Right lobe of liver (tissue), 6 donors: ENCODE results near the gene CTIF. TPM values are rescaled to one million over a fixed set of nuclear protein-coding genes. Genes with fewer than 3 reads are reported as not detected.
A peak's percentile ranks its signal among the peaks of the same experiment; 100 is the strongest.

Source experiments
- ATAC-seq, 4 donors: fragments of 200-7000 bp; cut with Tn5 transposase; one replicate each; pipeline ENCODE4 v1.9.1; 2020; ENCODE audit warnings: mild to moderate bottlenecking in 4 of 4, moderate library complexity in 4 of 4
- DNase-seq, 3 donors: peaks; one replicate each; pipeline ENCODE4 v3.0.0-alpha.2; 2020
- H3K27ac ChIP-seq, 3 donors: fragments of 200-600 bp; one replicate each; pipeline ENCODE4 v1.8.0; 2022
- H3K27me3 ChIP-seq, 2 donors: fragments of 200-600 bp; one replicate each; pipeline ENCODE4 v1.8.0; 2022
- H3K36me3 ChIP-seq, 4 donors: fragments of 200-600 bp; sonication (generic) in 1 of 4; one replicate each; pipeline versions ENCODE4 v1.5.1 to v1.8.0; 2017 to 2022; ENCODE audit warnings: control low read depth in 1 of 4
- H3K4me1 ChIP-seq, 4 donors: fragments of 200-600 bp; sonication (generic) in 1 of 4; one replicate each; pipeline versions ENCODE4 v1.5.1 to v1.8.0; 2017 to 2022; ENCODE audit warnings: control low read depth in 1 of 4
- H3K4me3 ChIP-seq, 3 donors: fragments of 200-600 bp; one replicate each; pipeline ENCODE4 v1.8.0; 2022
- H3K9me3 ChIP-seq, 4 donors: fragments of 200-600 bp; sonication (generic) in 1 of 4; one replicate each; pipeline versions ENCODE4 v1.5.1 to v1.8.0; 2017 to 2022; ENCODE audit warnings: control low read depth in 1 of 4
- POLR2A ChIP-seq: fragments of 450-650 bp; IDR thresholded peaks from one replicate; pipeline ENCODE4 v1.6.1; 2017; ENCODE audit warnings: antibody characterized with exemption, mild to moderate bottlenecking
- WGBS: methylation state at CpG from one replicate; pipeline ENCODE4 v1.1.6; 2018; ENCODE audit warnings: low coverage, low lambda C conversion rate; ENCODE audit not compliant: insufficient coverage; ENCODE audit errors: missing lambda C conversion rate; 5-methylcytosine and 5-hydroxymethylcytosine counted together
- intact Hi-C, 2 donors: fragments of 100-400 bp; cut with DNase I; formaldehyde crosslinking; loops; one replicate each; pipeline versions ENCODE4 v1.11.2 to v1.14.1; 2022
- total RNA-seq, 6 experiments: library from RNA; depleted of rRNA in 2 of 6; stranded (reverse); fragments of >200 nt in 2 of 6; fragmentation: NEBNext Ultra II Directional in 3 of 6; extraction: Animal tissue kit (Norgen Biotek cat#: 25700) in 3 of 6; gene quantifications; one replicate each; pipeline versions ENCODE4 v1.1.0 to v1.2.4, GENCODE V29; 2016 to 2023
- TF ChIP-seq, protein P1 (sequence below), 4 donors: fragments of 200-600 bp in 3 of 4; fragments of 450-650 bp in 1 of 4; IDR thresholded peaks; one replicate each; pipeline versions ENCODE4 v1.5.1 to v1.8.0; 2016 to 2022; ENCODE audit warnings: antibody characterized with exemption in 4 of 4, mild to moderate bottlenecking in 2 of 4
- donor health status: DM: no; HTN: yes; CAD: no.
- donor health status: DM: no; HTN: no; CAD: no.
- donor health status: DM: no; HTN: no; CAD: no.
- donor health status: DM: no; HTN: yes; CAD: no.
- donor health status: DM: no; HTN: yes; CAD: no.

CTIF gene
- total RNA-seq, 6 experiments from 2014 or later = 29.0 to 60.6 (median 43.1) TPM

- peaks cover 0 to 29% (median 14%) of the 10 kb centered on the region in 4 donors for H3K4me1 ChIP-seq
- H3K9me3 ChIP-seq = no peaks in the 10 kb centered on the region
- ATAC-seq = no peak
- intact Hi-C loops = loop anchor here (10.0 kb wide), 2 partner anchors 366 to 736 kb away; no protein-coding TSS in a partner anchor
- H3K27me3 ChIP-seq = no peaks in the 10 kb centered on the region
- H3K27ac ChIP-seq = peak overlapping the region in 1 of 3 donors; percentile 51
- TF ChIP-seq, protein P1, sequence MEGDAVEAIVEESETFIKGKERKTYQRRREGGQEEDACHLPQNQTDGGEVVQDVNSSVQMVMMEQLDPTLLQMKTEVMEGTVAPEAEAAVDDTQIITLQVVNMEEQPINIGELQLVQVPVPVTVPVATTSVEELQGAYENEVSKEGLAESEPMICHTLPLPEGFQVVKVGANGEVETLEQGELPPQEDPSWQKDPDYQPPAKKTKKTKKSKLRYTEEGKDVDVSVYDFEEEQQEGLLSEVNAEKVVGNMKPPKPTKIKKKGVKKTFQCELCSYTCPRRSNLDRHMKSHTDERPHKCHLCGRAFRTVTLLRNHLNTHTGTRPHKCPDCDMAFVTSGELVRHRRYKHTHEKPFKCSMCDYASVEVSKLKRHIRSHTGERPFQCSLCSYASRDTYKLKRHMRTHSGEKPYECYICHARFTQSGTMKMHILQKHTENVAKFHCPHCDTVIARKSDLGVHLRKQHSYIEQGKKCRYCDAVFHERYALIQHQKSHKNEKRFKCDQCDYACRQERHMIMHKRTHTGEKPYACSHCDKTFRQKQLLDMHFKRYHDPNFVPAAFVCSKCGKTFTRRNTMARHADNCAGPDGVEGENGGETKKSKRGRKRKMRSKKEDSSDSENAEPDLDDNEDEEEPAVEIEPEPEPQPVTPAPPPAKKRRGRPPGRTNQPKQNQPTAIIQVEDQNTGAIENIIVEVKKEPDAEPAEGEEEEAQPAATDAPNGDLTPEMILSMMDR (IDR thresholded peaks at IDR 0.05) = no peak
- no peak for TF ChIP-seq POLR2A
- H3K36me3 ChIP-seq = no peaks in the 10 kb centered on the region
- H3K4me3 ChIP-seq = no peak overlapping the region
- 90% methylated on average over 2 of the region's 3 CpGs for WGBS
- DNase-seq = no peak
These were observed 140.4 kb downstream of the CTIF start for GRCh38 chr18:48679236-48679635.

- H3K27me3 ChIP-seq = no peaks in the 10 kb centered on the region
- DNase-seq (peak; percentile 74 to 84 (median 79)), ATAC-seq (peak; percentile 57 to 81 (median 66))
- TF ChIP-seq POLR2A = no peak
- TF ChIP-seq, protein P1 (IDR thresholded peaks at IDR 0.05) = peak in 1 of 4 donors; percentile 5
- H3K4me1 ChIP-seq = peaks cover 0 to 15% (median 6%) of the 10 kb centered on the region in 4 donors
- H3K36me3 ChIP-seq = peaks cover 0 to 4% (median 0%) of the 10 kb centered on the region in 4 donors
- intact Hi-C loops = no loop called here
- H3K4me3 ChIP-seq = no peak overlapping the region
- WGBS = 84% methylated on average over 6 of the region's 23 CpGs
- H3K9me3 ChIP-seq = no peaks in the 10 kb centered on the region
- H3K27ac ChIP-seq = peak overlapping the region in 2 of 3 donors; percentile 57 to 70
These were observed 141.8 kb downstream of the CTIF start for GRCh38 chr18:48680339-48681250.

DNA sequence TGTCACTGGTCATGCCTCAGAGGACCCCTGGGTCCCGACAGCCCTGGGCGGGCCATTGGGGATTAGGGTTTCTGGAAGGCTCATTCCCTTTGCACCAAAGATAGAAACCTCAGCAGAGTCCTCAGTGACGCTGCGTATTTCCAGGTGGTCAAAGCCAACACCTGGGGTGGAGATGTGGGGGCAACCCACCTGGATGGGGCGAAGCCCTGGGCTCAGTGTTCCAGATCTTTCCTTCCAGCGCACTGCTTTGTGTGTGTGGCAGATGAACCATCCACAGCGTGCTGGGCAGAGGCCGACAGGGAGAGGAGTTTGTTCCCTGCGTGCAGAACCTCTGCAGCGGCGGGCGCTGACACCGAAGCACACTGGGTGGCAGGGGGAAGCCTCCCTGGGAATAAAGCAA lies 143.9 kb downstream of the CTIF start:
- Histone ChIP-seq H3K27ac (no peak overlapping the region), H3K27me3 (no peaks in the 10 kb centered on the region), H3K4me1 (no peaks in the 10 kb centered on the region), H3K36me3 (peaks cover 0 to 11% (median 0%) of the 10 kb centered on the region in 4 donors), H3K9me3 (no peaks in the 10 kb centered on the region), H3K4me3 (no peak overlapping the region)
- intact Hi-C loops = no loop called here
- ATAC-seq (no peak), DNase-seq (no peak)
- WGBS = 98% methylated on average over 6 of the region's 13 CpGs
- TF ChIP-seq POLR2A = no peak
- TF ChIP-seq, protein P1 (IDR thresholded peaks at IDR 0.05) = no peak

DNA sequence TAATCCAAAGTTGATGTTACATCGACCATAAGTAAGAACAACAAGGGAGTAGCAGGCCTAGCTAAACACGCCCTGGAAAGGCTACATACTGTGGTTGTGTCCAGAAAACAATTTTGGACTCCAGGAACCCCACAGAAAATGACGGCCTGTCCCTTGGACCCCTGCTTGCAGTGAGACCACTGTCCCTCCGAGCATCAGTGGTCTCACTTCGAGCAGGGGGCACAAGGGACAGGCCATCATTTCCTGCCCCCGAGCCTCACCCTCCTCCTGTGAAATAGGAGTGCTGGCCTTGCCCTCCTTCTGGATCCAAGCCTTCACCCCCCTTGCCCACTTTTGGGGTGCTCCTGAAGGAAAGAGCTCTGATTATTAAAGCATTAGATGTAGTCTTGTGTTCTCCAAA lies 144.4 kb downstream of the CTIF start:
- TF ChIP-seq, protein P1 (IDR thresholded peaks at IDR 0.05) = no peak
- TF ChIP-seq POLR2A = no peak
- intact Hi-C loops = no loop called here
- peaks cover 0 to 15% (median 0%) of the 10 kb centered on the region in 4 donors for H3K36me3 ChIP-seq
- H3K4me1 ChIP-seq = no peaks in the 10 kb centered on the region
- no peak overlapping the region for H3K27ac ChIP-seq
- DNase-seq (no peak), ATAC-seq (no peak)
- no peak overlapping the region for H3K4me3 ChIP-seq
- no peaks in the 10 kb centered on the region for H3K27me3 ChIP-seq
- no peaks in the 10 kb centered on the region for H3K9me3 ChIP-seq
- WGBS = 87% methylated on average over 6 of the region's 6 CpGs
